Pons (tissue), 1 donor: ENCODE results near the gene SERF2.
"Not testable (repeated sequence)": the region's sequence is repeated elsewhere in the genome, so short reads cannot be mapped to it uniquely, and the experiment has no call there.

Experiments used
- DNase-seq: peaks from one replicate; pipeline ENCODE4 v3.0.0-alpha.2; 2016; ENCODE audit warnings: low spot score

SERF2 gene

GRCh38 chr15:43794269-43795037 is 2.3 kb downstream of the SERF2 start:
- DNase-seq = no peak

- DNase-seq = no peak
Measured at GRCh38 chr15:43795197-43795596, 3.1 kb downstream of the SERF2 start.

DNA sequence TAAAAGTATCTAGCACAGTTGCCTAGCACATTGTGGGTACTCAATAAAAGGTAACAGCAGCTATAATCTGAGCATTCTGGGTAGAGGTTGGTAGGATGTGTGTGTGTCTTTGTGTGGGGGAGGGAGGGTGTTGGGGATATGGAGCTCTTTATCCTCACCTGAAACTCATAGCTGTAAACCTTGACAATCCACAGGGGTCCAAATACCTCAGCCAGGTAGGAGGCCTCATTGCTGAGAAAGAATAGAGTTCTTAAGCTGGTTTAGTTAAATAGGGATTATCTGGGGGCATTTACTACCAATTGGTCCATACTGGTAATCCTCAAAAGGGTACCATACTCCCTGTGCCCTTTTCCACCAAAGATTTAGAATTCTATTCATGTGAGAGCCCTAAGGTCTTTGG is 3.9 kb downstream of the SERF2 start:
- DNase-seq = no peak

- no peak for DNase-seq
Measured at GRCh38 chr15:43796566-43796965, 4.4 kb downstream of the SERF2 start.

GRCh38 chr15:43799209-43799944 is 7.3 kb downstream of the SERF2 start:
- DNase-seq = no peak

DNA sequence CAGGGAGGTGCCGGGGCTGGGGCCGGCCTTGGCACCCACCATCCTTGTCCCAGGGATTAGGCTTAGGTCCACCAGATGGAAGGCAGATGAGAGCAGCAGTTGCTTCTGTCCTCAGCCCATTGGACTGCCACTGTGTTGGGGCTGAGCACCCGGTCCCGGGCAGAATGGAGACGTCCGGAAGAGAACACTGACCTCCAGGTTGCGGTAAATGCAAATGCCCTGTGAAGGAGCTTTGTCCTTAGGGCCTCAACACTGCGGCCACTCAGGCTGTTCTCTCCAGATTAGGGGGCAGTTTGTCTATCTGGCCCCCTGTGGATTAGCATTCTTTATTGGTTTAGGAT is 7.8 kb downstream of the SERF2 start, which contains the start of gene SERINC4:
Gene SERINC4, minus strand, starts transcription at position 276 of the 341 bp plus-strand sequence. Its CDS starts 234 bp downstream, at position 42.
- DNase-seq = no peak

DNA sequence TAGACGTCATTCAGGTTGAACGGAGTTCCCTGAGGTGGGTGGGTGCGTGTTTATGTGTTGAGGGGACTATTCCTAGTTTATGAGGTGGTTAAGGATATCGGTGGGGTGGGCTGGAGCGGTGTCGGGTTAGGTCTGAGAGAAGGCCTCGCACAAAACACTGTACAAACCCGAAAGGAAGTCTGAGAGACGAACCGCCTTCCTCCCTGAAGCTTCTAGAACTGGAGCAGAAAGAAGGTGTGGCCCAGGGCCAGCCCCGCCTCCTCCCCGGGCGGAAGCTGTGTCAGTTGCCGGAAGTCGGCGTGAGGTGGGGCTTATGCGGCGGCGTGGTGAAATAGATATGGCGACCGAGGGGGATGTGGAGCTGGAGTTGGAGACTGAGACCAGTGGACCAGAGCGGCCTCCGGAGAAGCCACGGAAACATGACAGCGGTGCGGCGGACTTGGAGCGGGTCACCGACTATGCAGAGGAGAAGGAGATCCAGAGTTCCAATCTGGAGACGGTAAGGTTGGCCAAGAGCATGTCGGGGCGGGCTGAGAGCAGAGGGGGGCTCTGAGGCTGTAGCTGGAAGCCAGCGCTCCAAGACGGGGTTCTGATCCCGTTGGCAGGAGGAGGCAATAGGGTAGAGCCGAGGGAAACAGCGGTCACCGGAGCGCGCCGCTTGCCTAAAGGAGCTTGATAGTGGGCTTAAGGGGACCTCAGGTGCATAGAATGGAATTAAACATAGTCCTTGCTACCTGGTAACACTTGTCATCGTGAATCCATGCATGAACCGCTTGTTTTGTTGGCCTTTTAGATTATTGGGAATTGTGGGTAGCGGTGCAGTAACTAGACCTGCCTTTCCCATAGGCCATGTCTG is 8.4 kb downstream of the SERF2 start, which contains the start of gene HYPK:
Gene HYPK, plus strand, starts transcription at position 314 of the 856 bp plus-strand sequence. Its CDS starts 24 bp downstream, at position 338.
- DNase-seq = peak; percentile 94

GRCh38 chr15:43802676-43803075 is 10.6 kb downstream of the SERF2 start:
- DNase-seq = not testable (repeated sequence)

- DNase-seq = no peak
Measured at GRCh38 chr15:43808435-43808950, 16.4 kb downstream of the SERF2 start.

DNA sequence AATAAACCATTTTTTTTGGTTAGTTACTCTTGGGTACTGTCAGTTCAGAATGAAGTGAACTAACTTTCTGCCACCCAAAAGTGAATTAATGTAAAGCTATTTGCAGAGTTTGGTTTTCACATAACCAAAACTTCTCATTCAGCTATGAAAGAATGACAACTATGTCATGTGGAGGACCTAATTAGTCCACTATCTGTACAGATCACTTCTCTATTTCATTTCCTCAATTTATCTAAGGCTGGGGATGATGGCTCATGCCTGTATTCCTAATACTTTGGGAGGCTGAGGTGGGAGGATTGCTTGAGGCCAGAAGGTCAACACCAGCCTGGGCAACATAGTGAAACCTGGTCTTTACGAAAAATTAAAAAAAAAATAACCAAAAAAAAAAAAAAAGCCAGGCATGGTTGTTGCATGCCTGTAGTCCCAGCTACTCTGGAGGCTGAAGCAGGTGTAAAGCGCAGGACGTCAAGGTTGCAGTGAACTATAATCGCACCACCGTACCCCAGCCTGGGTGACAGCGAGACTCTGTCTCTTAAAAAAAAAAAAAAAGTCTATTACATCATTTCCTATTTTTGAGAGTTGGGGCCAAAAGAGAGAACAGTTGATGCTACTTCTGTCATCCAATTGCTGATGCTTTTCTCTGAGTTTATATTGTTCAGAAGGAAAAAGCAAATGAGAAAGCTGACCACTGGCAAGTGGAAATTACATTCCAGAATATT is 17.0 kb downstream of the SERF2 start:
- DNase-seq = no peak

DNA sequence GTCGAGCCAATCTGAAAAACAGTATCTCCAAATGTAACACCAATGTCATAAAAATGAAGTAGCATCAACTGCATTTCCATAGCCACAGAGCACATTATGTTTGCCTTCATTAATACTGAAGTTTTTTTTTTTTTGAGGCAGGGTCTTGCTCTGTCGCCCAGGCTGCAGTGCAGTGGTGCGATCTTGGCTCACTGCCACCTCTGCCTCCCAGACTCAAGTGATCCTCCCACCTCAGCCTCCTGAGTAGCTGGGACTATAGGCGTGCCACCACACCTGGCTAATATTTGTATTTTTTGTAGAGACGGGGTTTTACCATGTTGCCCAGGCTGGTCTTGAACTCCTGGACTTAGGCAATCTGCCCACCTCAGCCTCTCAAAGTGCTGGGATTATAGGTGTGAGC is 22.9 kb downstream of the SERF2 start:
- not testable (repeated sequence) for DNase-seq

DNA sequence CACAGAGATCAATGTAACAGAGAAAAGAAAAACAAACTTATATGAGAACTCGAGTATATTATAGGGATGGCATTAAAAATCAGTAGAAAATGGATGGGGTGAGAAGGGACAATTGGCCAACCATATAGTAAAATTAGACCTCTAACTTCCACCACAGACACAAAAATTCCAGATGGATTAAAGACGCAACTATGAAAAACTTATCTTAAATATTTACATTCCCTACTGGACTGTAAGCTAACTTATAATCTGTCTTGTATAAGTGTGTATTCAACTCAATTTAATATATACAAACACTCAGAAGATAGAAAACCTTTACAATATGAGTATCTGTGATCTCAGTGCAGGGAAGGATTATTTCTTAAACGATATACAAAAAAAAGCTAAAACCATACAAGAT is 29.4 kb downstream of the SERF2 start:
- no peak for DNase-seq

DNA sequence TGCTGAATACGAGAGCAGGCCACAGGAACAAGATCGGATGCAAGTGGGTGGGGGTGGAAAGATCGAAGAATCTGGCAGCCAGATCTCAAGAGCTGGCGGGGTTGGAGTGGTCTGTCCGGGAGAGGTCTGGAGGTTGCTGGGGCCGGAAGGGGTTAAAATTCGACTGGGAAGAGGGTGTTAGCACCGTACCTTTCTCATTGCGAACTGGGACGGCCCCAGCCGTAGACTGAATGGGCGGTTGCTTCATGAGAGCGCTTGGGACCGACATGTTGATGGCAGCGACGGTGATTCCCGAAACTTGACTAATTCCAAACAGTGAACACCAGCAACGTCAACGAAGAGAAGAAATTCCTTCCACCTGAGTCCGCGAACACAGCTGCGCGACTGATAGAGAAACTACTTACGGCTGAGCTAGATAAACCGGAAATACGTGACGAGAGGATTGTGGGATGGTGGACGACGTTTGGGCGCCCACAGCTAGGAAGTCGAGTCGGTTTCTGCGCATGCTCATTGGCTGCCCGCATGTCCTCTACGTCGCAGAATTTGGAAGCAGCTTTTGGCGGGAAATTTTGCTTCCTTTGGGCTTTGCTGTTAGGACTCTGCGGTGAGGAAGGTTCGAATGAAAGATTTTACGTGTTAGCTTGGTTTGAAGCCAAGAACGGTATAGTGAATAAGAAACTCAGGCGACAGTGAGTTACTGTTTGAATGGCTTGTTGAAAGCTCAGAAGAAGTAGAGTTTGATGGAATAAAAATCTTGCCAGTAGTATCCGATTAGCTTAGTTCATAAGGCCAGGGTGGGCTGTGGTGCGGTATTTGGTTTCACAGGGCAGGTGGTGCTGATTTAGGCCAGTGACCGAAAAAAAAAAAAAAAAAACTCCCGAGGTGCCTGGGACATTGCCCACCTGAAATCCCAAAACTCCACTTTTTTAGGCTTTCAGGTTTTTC is 32.5 kb downstream of the SERF2 start, which contains the start of gene MFAP1:
Gene MFAP1, minus strand, starts transcription at position 389 of the 945 bp plus-strand sequence. Its CDS starts 121 bp downstream, at position 268.
- peak; percentile 98 for DNase-seq

DNA sequence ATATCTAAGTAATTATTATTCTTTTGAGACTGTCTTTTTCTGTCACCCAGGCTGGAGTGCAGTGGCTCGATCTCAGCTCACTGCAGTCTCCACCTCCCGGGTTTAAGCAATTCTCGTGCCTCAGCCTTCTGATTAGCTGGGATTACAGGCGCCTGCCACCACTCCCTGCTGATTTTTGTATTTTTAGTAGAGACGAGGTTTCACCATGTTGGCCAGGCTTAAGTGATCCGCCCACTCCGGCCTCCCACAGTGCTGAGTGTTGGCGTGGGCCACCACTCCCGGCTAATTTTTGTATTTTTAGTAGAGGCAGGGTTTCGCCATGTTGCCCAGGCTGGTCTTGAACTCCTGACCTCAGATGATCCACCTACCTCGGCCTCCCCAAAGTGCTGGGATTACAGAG is 33.2 kb downstream of the SERF2 start:
- DNase-seq = not testable (repeated sequence)

GRCh38 chr15:43826029-43826507 is 33.9 kb downstream of the SERF2 start:
- DNase-seq = no peak

DNA sequence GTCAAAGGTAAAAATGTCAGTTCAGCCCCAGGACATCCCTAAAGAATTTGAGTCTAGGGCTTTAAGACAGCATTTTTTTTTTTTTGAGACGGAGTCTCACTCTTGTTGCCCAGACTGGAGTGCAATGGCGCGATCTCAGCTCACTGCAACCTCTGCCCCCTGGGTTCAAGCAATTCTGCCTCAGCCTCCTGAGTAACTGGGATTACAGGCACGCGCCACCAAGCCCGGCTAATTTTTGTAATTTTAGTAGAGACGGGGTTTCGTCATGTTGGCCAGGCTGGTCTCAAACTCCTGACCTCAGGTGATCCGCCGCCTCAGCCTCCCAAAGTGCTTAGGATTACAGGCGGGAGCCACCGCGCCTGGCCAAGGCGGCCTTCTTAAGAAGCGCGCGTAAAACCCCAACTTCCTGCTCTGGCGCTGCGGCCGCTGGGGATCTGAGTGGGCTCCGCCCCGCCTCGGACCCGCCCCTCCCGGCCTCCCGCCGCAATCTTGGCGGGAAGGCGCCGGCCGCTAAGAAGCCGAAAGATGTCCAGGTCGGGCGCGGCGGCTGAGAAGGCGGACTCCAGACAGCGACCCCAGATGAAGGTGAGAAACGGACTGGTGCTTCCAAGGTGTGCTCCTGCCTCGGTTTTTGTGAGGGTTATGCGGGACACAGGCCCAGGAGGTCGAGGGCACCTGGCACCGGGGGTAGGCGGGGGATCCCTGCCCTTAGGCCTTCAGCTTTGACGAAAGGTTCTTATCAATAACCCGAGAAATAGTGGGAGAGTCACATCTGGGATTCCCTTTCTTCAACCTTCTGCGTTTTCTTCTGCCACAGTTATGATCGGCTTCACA is 34.6 kb downstream of the SERF2 start, which contains the start of gene WDR76:
Gene WDR76, plus strand, starts transcription at position 495 of the 834 bp plus-strand sequence. Its CDS starts 31 bp downstream, at position 526.
- DNase-seq = peak; percentile 43

GRCh38 chr15:43828061-43828657 is 36.0 kb downstream of the SERF2 start:
- DNase-seq = no peak

DNA sequence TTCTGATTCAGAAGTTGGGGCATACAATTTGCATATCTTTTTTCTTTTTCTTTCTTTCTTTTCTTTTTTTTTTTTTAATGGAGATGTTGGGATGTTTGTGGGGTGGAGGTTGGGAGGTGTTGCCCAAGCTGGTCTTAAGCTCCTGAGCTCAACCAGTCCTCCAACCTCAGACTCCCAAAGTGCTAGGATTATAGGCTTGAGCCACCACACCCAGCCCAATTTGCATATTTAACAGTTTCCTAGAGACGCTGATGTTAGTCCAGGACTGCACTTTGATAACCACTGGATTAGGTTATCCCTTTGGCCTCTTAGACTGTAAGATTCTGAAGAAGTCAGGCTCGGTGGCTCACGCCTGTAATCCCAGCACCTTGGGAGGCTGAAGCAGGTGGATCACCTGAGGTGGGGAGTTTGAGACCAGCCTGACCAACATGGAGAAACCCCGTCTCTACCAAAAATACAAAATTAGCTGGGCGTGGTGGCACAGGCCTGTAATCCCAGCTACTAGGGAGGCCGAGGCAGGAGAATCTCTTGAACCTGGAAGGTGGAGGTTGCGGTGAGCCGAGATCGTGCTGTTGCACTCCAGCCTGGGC is 37.9 kb downstream of the SERF2 start:
- not testable (repeated sequence) for DNase-seq
